CD4-positive, CD25-positive, alpha-beta regulatory T cell (primary cell): ENCODE measurements around the gene UNKL. TPM values are rescaled to one million over a fixed set of nuclear protein-coding genes. Genes with fewer than 3 reads are reported as not detected.

Source experiments
- ATAC-seq, 2 donors: fragments of 150-1000 bp; cut with Tn5 transposase; one replicate each; pipeline ENCODE4 v1.10.0; 2021; ENCODE audit warnings: low read depth in 2 of 2, moderate number of reproducible peaks in 2 of 2, moderate library complexity in 1 of 2
- DNase-seq, 3 donors: peaks; one replicate each; pipeline versions ENCODE4 v3.0.0 to v3.0.0-alpha.2; 2012 to 2022; ENCODE audit warnings: mixed read lengths in 1 of 3
- H3K27ac ChIP-seq: one replicate; pipeline ENCODE4 v1.7.0; 2013; ENCODE audit warnings: mild to moderate bottlenecking, low read length; ENCODE audit not compliant: insufficient read depth, poor library complexity, severe bottlenecking
- H3K27me3 ChIP-seq: one replicate; pipeline ENCODE4 v1.7.0; 2013; ENCODE audit warnings: low read length; ENCODE audit not compliant: control insufficient read depth, insufficient read depth
- H3K36me3 ChIP-seq: one replicate; pipeline ENCODE4 v1.7.0; 2013; ENCODE audit warnings: mild to moderate bottlenecking, low read length, moderate library complexity; ENCODE audit not compliant: control insufficient read depth, insufficient read depth
- H3K4me1 ChIP-seq: 2 replicates; pipeline ENCODE4 v1.7.0; 2013; ENCODE audit warnings: mild to moderate bottlenecking, low read length; ENCODE audit not compliant: insufficient read depth, control insufficient read depth, poor library complexity, severe bottlenecking
- H3K4me3 ChIP-seq: one replicate; pipeline ENCODE4 v1.7.0; 2013; ENCODE audit warnings: low read depth, mild to moderate bottlenecking, low read length, moderate library complexity
- H3K9me3 ChIP-seq, 2 experiments: 1 replicate in 1 of 2; 2 replicates in 1 of 2; pipeline ENCODE4 v1.7.0; 2013; ENCODE audit warnings: low read length in 2 of 2, mild to moderate bottlenecking in 1 of 2, moderate library complexity in 1 of 2; ENCODE audit not compliant: control insufficient read depth in 2 of 2
- H3K27ac Mint-ChIP-seq, 3 donors: one replicate each; pipeline ENCODE4 v1.8.0; 2020 to 2022; ENCODE audit warnings: mild to moderate bottlenecking in 3 of 3, mixed read lengths in 3 of 3, moderate library complexity in 2 of 3
- H3K27me3 Mint-ChIP-seq: one replicate; pipeline ENCODE4 v1.8.0; 2022; ENCODE audit warnings: mild to moderate bottlenecking, mixed read lengths
- H3K36me3 Mint-ChIP-seq: one replicate; pipeline ENCODE4 v1.8.0; 2020; ENCODE audit warnings: mixed read lengths
- H3K4me1 Mint-ChIP-seq, 4 donors: one replicate each; pipeline ENCODE4 v1.8.0; 2020 to 2022; ENCODE audit warnings: mixed read lengths in 4 of 4, mild to moderate bottlenecking in 1 of 4
- H3K4me3 Mint-ChIP-seq, 4 donors: one replicate each; pipeline ENCODE4 v1.8.0; 2020 to 2022; ENCODE audit warnings: mild to moderate bottlenecking in 4 of 4, mixed read lengths in 4 of 4, moderate library complexity in 3 of 4
- H3K9me3 Mint-ChIP-seq, 7 donors: one replicate each; pipeline ENCODE4 v1.8.0; 2020 to 2022; ENCODE audit warnings: mixed read lengths in 7 of 7, mild to moderate bottlenecking in 3 of 7, moderate library complexity in 2 of 7
- polyA plus RNA-seq, 4 donors: library from polyadenylated mRNA; unstranded; fragments of 300-500 nt; fragmentation: Illumina TruSeq; gene quantifications; one replicate each; pipeline ENCODE4 v1.2.3, GENCODE V29; 2021
- total RNA-seq: library from RNA; stranded (reverse); gene quantifications from one replicate; pipeline ENCODE4 v1.2.3, GENCODE V29; 2022

Gene UNKL
- total and polyA plus RNA-seq, 5 donors from 2014 or later: 6.3 to 94.3 (median 9.6) TPM

- Mint-ChIP-seq H3K9me3 (peaks cover 0 to 1% (median 0%) of the 10 kb centered on the region in 7 donors), H3K36me3 (peaks cover 36% of the 10 kb centered on the region), H3K4me1 (peaks cover 4 to 40% (median 16%) of the 10 kb centered on the region in 4 donors), H3K27me3 (no peaks in the 10 kb centered on the region), H3K4me3 (peak overlapping the region in 2 of 4 donors; percentile 32 to 60), H3K27ac (no peak overlapping the region)
- ATAC-seq (no peak), DNase-seq (no peak)
- H3K9me3 ChIP-seq: no peaks in the 10 kb centered on the region
- H3K36me3 ChIP-seq: peaks cover 62% of the 10 kb centered on the region
- H3K4me3 ChIP-seq: no peak overlapping the region
- peaks cover 40% of the 10 kb centered on the region for H3K4me1 ChIP-seq
- H3K27me3 ChIP-seq: no peaks in the 10 kb centered on the region
- H3K27ac ChIP-seq: no peak overlapping the region
These were observed 100.0 kb downstream of the UNKL start for GRCh38 chr16:1314399-1315068.

- Mint-ChIP-seq H3K4me1 (peaks cover 4 to 41% (median 18%) of the 10 kb centered on the region in 4 donors), H3K9me3 (peaks cover 0 to 1% (median 0%) of the 10 kb centered on the region in 7 donors), H3K4me3 (peak overlapping the region in 1 of 4 donors; percentile 60), H3K27me3 (peaks cover 4% of the 10 kb centered on the region), H3K27ac (no peak overlapping the region), H3K36me3 (peaks cover 32% of the 10 kb centered on the region)
- Histone ChIP-seq H3K4me1 (peaks cover 40% of the 10 kb centered on the region), H3K27ac (no peak overlapping the region), H3K4me3 (no peak overlapping the region), H3K27me3 (no peaks in the 10 kb centered on the region), H3K9me3 (no peaks in the 10 kb centered on the region), H3K36me3 (peaks cover 56% of the 10 kb centered on the region)
- DNase-seq: no peak
- no peak for ATAC-seq
These were observed 100.7 kb downstream of the UNKL start for GRCh38 chr16:1313721-1314369.

Other genes starting within 250 kb of the UNKL start
- not detected for gene TPSG1, start 189.4 kb downstream of the UNKL start, total RNA-seq
- gene TPSG1, start 189.4 kb downstream of the UNKL start, polyA plus RNA-seq: not detected
- gene TPSB2, start 184.5 kb downstream of the UNKL start, total RNA-seq: not detected
- not detected for gene TPSB2, start 184.5 kb downstream of the UNKL start, polyA plus RNA-seq
- gene TPSAB1, start 174.0 kb downstream of the UNKL start, total RNA-seq: not detected
- gene TPSAB1, start 174.0 kb downstream of the UNKL start, polyA plus RNA-seq: not detected
- not detected for gene TPSD1, start 158.6 kb downstream of the UNKL start, total RNA-seq
- not detected for gene TPSD1, start 158.6 kb downstream of the UNKL start, polyA plus RNA-seq
- gene UBE2I, start 105.1 kb downstream of the UNKL start, total RNA-seq: 205 TPM
- 100 to 1,000 TPM in 1 of 4 donors, 10 to 100 TPM in 3; 75.5 to 124 (median 89.6) TPM for gene UBE2I, start 105.1 kb downstream of the UNKL start, polyA plus RNA-seq
- 3.1 TPM for gene BAIAP3, start 81.1 kb downstream of the UNKL start, total RNA-seq
- under 1 TPM; 0.11 to 0.79 (median 0.27) TPM for gene BAIAP3, start 81.1 kb downstream of the UNKL start, polyA plus RNA-seq
- gene TSR3, start 62.8 kb downstream of the UNKL start, total RNA-seq: 31.5 TPM
- 100 to 1,000 TPM in 1 of 4 donors, 10 to 100 TPM in 3; 81.1 to 103 (median 94.1) TPM for gene TSR3, start 62.8 kb downstream of the UNKL start, polyA plus RNA-seq
- gene GNPTG, start 62.8 kb downstream of the UNKL start, total RNA-seq: 44.1 TPM
- 10 to 100 TPM; 43.2 to 51.3 (median 46.3) TPM for gene GNPTG, start 62.8 kb downstream of the UNKL start, polyA plus RNA-seq
- gene UQCC4, start 6.0 kb upstream of the UNKL start, total RNA-seq: 6.6 TPM
- 10 to 100 TPM; 35.0 to 39.6 (median 36.8) TPM for gene UQCC4, start 6.0 kb upstream of the UNKL start, polyA plus RNA-seq
- gene PERCC1, start 16.4 kb upstream of the UNKL start, total RNA-seq: not detected
- not detected for gene PERCC1, start 16.4 kb upstream of the UNKL start, polyA plus RNA-seq
- gene CCDC154, start 29.9 kb upstream of the UNKL start, total RNA-seq: 2.6 TPM
- not detected for gene CCDC154, start 29.9 kb upstream of the UNKL start, polyA plus RNA-seq
- 104 TPM for gene CLCN7, start 60.3 kb upstream of the UNKL start, total RNA-seq
- 10 to 100 TPM; 22.0 to 24.9 (median 23.5) TPM for gene CLCN7, start 60.3 kb upstream of the UNKL start, polyA plus RNA-seq
- gene PTX4, start 74.2 kb upstream of the UNKL start, total RNA-seq: not detected
- not detected for gene PTX4, start 74.2 kb upstream of the UNKL start, polyA plus RNA-seq
- gene TELO2, start 78.7 kb upstream of the UNKL start, total RNA-seq: 27.4 TPM
- 10 to 100 TPM in 3 of 4 donors, 1 to 10 TPM in 1; 9.1 to 15.2 (median 11.6) TPM for gene TELO2, start 78.7 kb upstream of the UNKL start, polyA plus RNA-seq
- 25.8 TPM for gene TMEM204, start 119.0 kb upstream of the UNKL start, total RNA-seq
- gene TMEM204, start 119.0 kb upstream of the UNKL start, polyA plus RNA-seq: 10 to 100 TPM; 59.8 to 97.4 (median 69.1) TPM
- 2.5 TPM for gene IFT140, start 197.4 kb upstream of the UNKL start, total RNA-seq
- gene IFT140, start 197.4 kb upstream of the UNKL start, polyA plus RNA-seq: 1 to 10 TPM; 1.1 to 2.0 (median 1.5) TPM
- 30.5 TPM for gene CRAMP1, start 197.7 kb upstream of the UNKL start, total RNA-seq
- gene CRAMP1, start 197.7 kb upstream of the UNKL start, polyA plus RNA-seq: 1 to 10 TPM in 2 of 4 donors, under 1 TPM in 2; 0.49 to 1.6 (median 1.1) TPM